B cell (primary cell): ENCODE data around the gene TCAP. TPM values are rescaled to one million over a fixed set of nuclear protein-coding genes. Genes with fewer than 3 reads are reported as not detected.

Experiments
- ATAC-seq: fragments of 200-7000 bp; cut with Tn5 transposase; one replicate; pipeline ENCODE4 v1.10.0; 2021; ENCODE audit warnings: low read depth, mild to moderate bottlenecking, moderate number of reproducible peaks, moderate library complexity
- CTCF ChIA-PET: fragments of 350-600 bp; sonication (Branson Sonifier 250); formaldehyde crosslinking; loops from one replicate; lab custom pipeline; 2021; ENCODE audit warnings: antibody characterized with exemption, inconsistent platforms; lab: Charles Lee
- POLR2A ChIA-PET: fragments of 350-600 bp; sonication (Branson Sonifier 250); formaldehyde crosslinking; loops from one replicate; lab custom pipeline; 2021; ENCODE audit warnings: antibody characterized with exemption; lab: Charles Lee
- DNase-seq: peaks from one replicate; pipeline ENCODE4 v3.0.0; 2013
- H2AFZ ChIP-seq: 2 replicates; pipeline ENCODE4 v1.6.1; 2012; ENCODE audit warnings: mild to moderate bottlenecking, low read depth, low read length; ENCODE audit not compliant: insufficient read depth, poor library complexity, severe bottlenecking
- H3K27ac ChIP-seq, 2 donors: 1 replicate in 1 of 2; 2 replicates in 1 of 2; pipeline ENCODE4 v1.5.1; 2012 to 2013; ENCODE audit warnings: low read length in 2 of 2, mild to moderate bottlenecking in 2 of 2, moderate library complexity in 1 of 2
- H3K27me3 ChIP-seq, 4 experiments: fragments of 200-600 bp in 1 of 4; sonication (generic) in 1 of 4; replicated peaks in 1 of 4; 1 replicate in 2 of 4; 2 replicates in 2 of 4; pipeline versions ENCODE4 v1.6.1 to v1.7.0; 2013 to 2016; ENCODE audit warnings: low read length in 3 of 4, mild to moderate bottlenecking in 2 of 4, mixed read lengths in 1 of 4, moderate library complexity in 1 of 4; ENCODE audit not compliant: insufficient read depth in 4 of 4, control insufficient read depth in 3 of 4; ENCODE audit errors: control extremely low read depth in 1 of 4
- H3K36me3 ChIP-seq, 2 experiments: replicated peaks in 1 of 2; 1 replicate in 1 of 2; 2 replicates in 1 of 2; pipeline versions ENCODE4 v1.6.1 to v1.7.1; 2013; ENCODE audit warnings: low read length in 1 of 2; ENCODE audit not compliant: insufficient read depth in 2 of 2, control insufficient read depth in 1 of 2; ENCODE audit errors: control extremely low read depth in 1 of 2, extremely low read depth in 1 of 2
- H3K4me1 ChIP-seq, 2 donors: fragments of 200-600 bp in 1 of 2; sonication (generic) in 1 of 2; 1 replicate in 1 of 2; 2 replicates in 1 of 2; pipeline versions ENCODE4 v1.5.1 to v1.6.1; 2013 to 2017; ENCODE audit warnings: low read length in 2 of 2; ENCODE audit not compliant: control insufficient read depth in 2 of 2, insufficient read depth in 2 of 2
- H3K4me2 ChIP-seq: replicated peaks from 2 replicates; pipeline ENCODE3; 2012; ENCODE audit warnings: mild to moderate bottlenecking, low read depth, low read length; ENCODE audit not compliant: poor library complexity, severe bottlenecking
- H3K4me3 ChIP-seq, 5 experiments: fragments of 200-600 bp in 1 of 5; sonication (generic) in 1 of 5; 1 replicate in 3 of 5; 2 replicates in 2 of 5; pipeline versions ENCODE4 v1.5.1 to v1.7.0; 2011 to 2016; ENCODE audit warnings: low read length in 4 of 5, mild to moderate bottlenecking in 4 of 5, low read depth in 2 of 5, control low read depth in 1 of 5, moderate library complexity in 1 of 5; ENCODE audit not compliant: insufficient read depth in 1 of 5; ENCODE audit errors: control extremely low read depth in 1 of 5, extremely low read depth in 1 of 5
- H3K79me2 ChIP-seq: fragments of 200-600 bp; sonication (generic); one replicate; pipeline ENCODE4 v1.6.0; 2016; ENCODE audit warnings: low read length; ENCODE audit not compliant: control insufficient read depth, insufficient read depth
- H3K9ac ChIP-seq: fragments of 200-600 bp; sonication (generic); 2 replicates; pipeline ENCODE4 v1.6.1; 2017; ENCODE audit warnings: mild to moderate bottlenecking, low read length, moderate library complexity
- H3K9me3 ChIP-seq, 3 donors: one replicate each; pipeline versions ENCODE4 v1.6.1 to v1.7.1; 2013; ENCODE audit warnings: low read length in 2 of 3; ENCODE audit not compliant: control insufficient read depth in 2 of 3, insufficient read depth in 1 of 3; ENCODE audit errors: control extremely low read depth in 1 of 3
- H4K20me1 ChIP-seq: 2 replicates; pipeline ENCODE4 v1.6.0; 2012; ENCODE audit warnings: mild to moderate bottlenecking, low read length; ENCODE audit not compliant: insufficient read depth, control insufficient read depth, poor library complexity, severe bottlenecking
- H3K27ac Mint-ChIP-seq: one replicate; pipeline ENCODE4 v1.8.0; 2021; ENCODE audit warnings: mixed read lengths
- H3K27me3 Mint-ChIP-seq: one replicate; pipeline ENCODE4 v1.8.0; 2021; ENCODE audit warnings: mixed read lengths
- H3K4me1 Mint-ChIP-seq: one replicate; pipeline ENCODE4 v1.8.0; 2021; ENCODE audit warnings: mixed read lengths
- H3K4me3 Mint-ChIP-seq: one replicate; pipeline ENCODE4 v1.8.0; 2021; ENCODE audit warnings: mixed read lengths
- H3K9me3 Mint-ChIP-seq: one replicate; pipeline ENCODE4 v1.8.0; 2022; ENCODE audit warnings: mixed read lengths; ENCODE audit not compliant: insufficient read depth
- CTCF ChIP-seq: fragments of 200-600 bp; IDR thresholded peaks from one replicate; pipeline ENCODE4 v1.8.0; 2022; ENCODE audit warnings: antibody characterized with exemption, mild to moderate bottlenecking
- EZH2 ChIP-seq: IDR thresholded peaks from 2 replicates; pipeline ENCODE4 v1.6.1; 2012; ENCODE audit warnings: borderline replicate concordance, low read depth, mild to moderate bottlenecking, moderate library complexity, low read length; ENCODE audit not compliant: insufficient read depth, poor library complexity, severe bottlenecking
- WGBS: methylation state at CpG from one replicate; pipeline ENCODE4 v1.1.5; 2013; ENCODE audit warnings: missing lambda C conversion rate; ENCODE audit not compliant: insufficient coverage; 5-methylcytosine and 5-hydroxymethylcytosine counted together
- intact Hi-C: fragments of 100-400 bp; cut with micrococcal nuclease; formaldehyde crosslinking; loops from one replicate; pipeline ENCODE4 v1.10.0; 2022
- polyA plus RNA-seq: library from polyadenylated mRNA; depleted of rRNA; stranded (reverse); fragments of >200 nt; gene quantifications from 2 replicates; pipeline ENCODE4 v1.2.3, GENCODE V29; 2012
- total RNA-seq, 2 donors: library from RNA; stranded (reverse); fragments of 120-200 nt in 1 of 2; gene quantifications; 1 replicate in 1 of 2; 2 replicates in 1 of 2; pipeline versions ENCODE4 v1.2.3 to v1.2.4, GENCODE V29; 2013 to 2022

Gene TCAP
- total and polyA plus RNA-seq, 2 donors (not counting 1 experiment from before 2014, with no cell fraction given): 3.8 to 5.1 TPM

GRCh38 chr17:39643271-39643670 lies 21.9 kb upstream of the TCAP start:
- H3K36me3 ChIP-seq: peaks cover 0 to 7% of the 10 kb centered on the region in 2 experiments
- Mint-ChIP-seq H3K27ac (no peak overlapping the region), H3K4me3 (no peak overlapping the region), H3K27me3 (no peaks in the 10 kb centered on the region), H3K9me3 (no peaks in the 10 kb centered on the region), H3K4me1 (peaks cover 55% of the 10 kb centered on the region)
- 83% methylated on average over 4 of the region's 4 CpGs for WGBS
- H3K9ac ChIP-seq: no peak overlapping the region
- peaks cover 97% of the 10 kb centered on the region for H3K79me2 ChIP-seq
- no peaks in the 10 kb centered on the region for H3K27me3 ChIP-seq
- ChIA-PET CTCF (interaction anchor here (0.8 to 3.7 kb wide), 3 partner anchors 9 to 25 kb away, joined by 3 to 22 read pairs (median 4); no protein-coding TSS in a partner anchor), POLR2A (no interaction called here)
- DNase-seq: no peak
- no peaks in the 10 kb centered on the region for H3K9me3 ChIP-seq
- no peak overlapping the region for H3K4me3 ChIP-seq
- intact Hi-C loops: no loop called here
- TF ChIP-seq CTCF: no peak
- TF ChIP-seq EZH2: no peak
- no peak overlapping the region for H3K27ac ChIP-seq
- ATAC-seq: no peak
- H3K4me2 ChIP-seq: no peak overlapping the region
- peaks cover 92% of the 10 kb centered on the region for H4K20me1 ChIP-seq
- H3K4me1 ChIP-seq: peaks cover 30 to 46% of the 10 kb centered on the region in 2 donors
- no peak overlapping the region for H2AFZ ChIP-seq

- Mint-ChIP-seq H3K4me3 (no peak overlapping the region), H3K27me3 (no peaks in the 10 kb centered on the region), H3K4me1 (peaks cover 40% of the 10 kb centered on the region), H3K9me3 (no peaks in the 10 kb centered on the region), H3K27ac (no peak overlapping the region)
- POLR2A ChIA-PET: no interaction called here
- H3K4me2 ChIP-seq: no peak overlapping the region
- H3K9ac ChIP-seq: no peak overlapping the region
- ATAC-seq: no peak
- H3K9me3 ChIP-seq: no peaks in the 10 kb centered on the region
- no peak overlapping the region for H3K27ac ChIP-seq
- no peak overlapping the region for H2AFZ ChIP-seq
- H3K4me3 ChIP-seq: no peak overlapping the region
- no peak for DNase-seq
- peaks cover 79% of the 10 kb centered on the region for H4K20me1 ChIP-seq
- intact Hi-C loops: no loop called here
- H3K36me3 ChIP-seq: peaks cover 0 to 12% of the 10 kb centered on the region in 2 experiments
- H3K4me1 ChIP-seq: peaks cover 0 to 10% of the 10 kb centered on the region in 2 donors
- H3K27me3 ChIP-seq: no peaks in the 10 kb centered on the region
- TF ChIP-seq CTCF (no peak), EZH2 (no peak)
- H3K79me2 ChIP-seq: peaks cover 72% of the 10 kb centered on the region
- CTCF ChIA-PET: interaction anchor here (1.1 to 1.6 kb wide), 4 partner anchors 13 to 333 kb away, joined by 3 to 4 read pairs (median 4); partner anchors contain the start of gene PSMD3
- WGBS: 93% methylated on average over 3 of the region's 5 CpGs
These were observed 17.9 kb upstream of the TCAP start for GRCh38 chr17:39647256-39647655.
